HCT116 (cell line): ENCODE data around the gene FBXO46. TPM values are rescaled to one million over a fixed set of nuclear protein-coding genes. Genes with fewer than 3 reads are reported as not detected.

Experiments
- ATAC-seq: fragments of 200-7000 bp; cut with Tn5 transposase; 2 replicates; pipeline ENCODE4 v1.9.1; 2020; ENCODE audit warnings: mild to moderate bottlenecking, moderate library complexity
- BruUV-seq: library from RNA; stranded (reverse); fragments of 400-500 nt; replicated peaks from 2 replicates; lab custom pipeline; 2021; lab: Mats Ljungman, UMichigan
- CTCF ChIA-PET: fragments of 300-600 bp; sonication (Branson Sonifier 250); formaldehyde crosslinking; loops from one replicate; lab custom pipeline; 2021; ENCODE audit warnings: antibody characterized with exemption; lab: Charles Lee
- POLR2A ChIA-PET: fragments of 300-600, 350-600 bp; sonication (Branson Sonifier 250); formaldehyde crosslinking; loops from one replicate; lab custom pipeline; 2021; ENCODE audit warnings: antibody characterized with exemption; lab: Charles Lee
- RAD21 ChIA-PET, 2 experiments: fragments of 300-600 bp; sonication (Branson Sonifier 250); formaldehyde crosslinking; loops; one replicate each; lab custom pipeline; 2023; ENCODE audit warnings: low total read pairs in 2 of 2; ENCODE audit not compliant: uncharacterized antibody in 2 of 2, unreplicated experiment in 2 of 2, low non-redundant PET in 1 of 2; lab: Charles Lee
- DNase-seq: peaks from one replicate; pipeline ENCODE4 v3.0.0-alpha.2; 2010; ENCODE audit warnings: low read depth, low spot score
- H2AFZ ChIP-seq: fragments of 200-600 bp; shearing (Covaris generic), sonication (generic); 2 replicates; pipeline ENCODE4 v1.6.1; 2017; ENCODE audit warnings: low read depth, mixed run types, mixed read lengths, antibody characterized with exemption, low read length; ENCODE audit not compliant: poor library complexity, severe bottlenecking
- H3K27ac ChIP-seq: 2 replicates; pipeline ENCODE4 v1.5.1; 2012; ENCODE audit warnings: low read depth, low read length
- H3K27me3 ChIP-seq: fragments of 200-600 bp; sonication (generic); 2 replicates; pipeline ENCODE4 v1.6.1; 2016; ENCODE audit warnings: mixed run types, low read length, mixed read lengths; ENCODE audit not compliant: insufficient read depth
- H3K36me3 ChIP-seq, 2 experiments: fragments of 200-500 bp in 1 of 2; fragments of 200-600 bp in 1 of 2; sonication (Bioruptor generic) in 1 of 2; sonication (generic) in 1 of 2; 2 replicates each; pipeline versions ENCODE4 v1.5.1 to v1.6.1; 2014 to 2016; ENCODE audit warnings: low read length in 2 of 2, inconsistent platforms in 1 of 2, mixed read lengths in 1 of 2, mixed run types in 1 of 2; ENCODE audit not compliant: insufficient read depth in 2 of 2, control insufficient read depth in 1 of 2
- H3K4me1 ChIP-seq, 2 experiments: fragments of 200-600 bp in 1 of 2; sonication (generic) in 1 of 2; 2 replicates each; pipeline versions ENCODE4 v1.5.1 to v1.6.1; 2012 to 2017; ENCODE audit warnings: low read length in 2 of 2, inconsistent platforms in 1 of 2, mild to moderate bottlenecking in 1 of 2, mixed read lengths in 1 of 2, mixed run types in 1 of 2, moderate library complexity in 1 of 2; ENCODE audit not compliant: insufficient read depth in 2 of 2, control insufficient read depth in 1 of 2
- H3K4me2 ChIP-seq: fragments of 200-600 bp; sonication (generic); 2 replicates; pipeline ENCODE4 v1.6.1; 2017; ENCODE audit warnings: mixed run types, low read length, mixed read lengths
- H3K4me3 ChIP-seq, 2 experiments: fragments of 200-600 bp in 1 of 2; sonication (generic) in 1 of 2; replicated peaks in 1 of 2; 2 replicates each; pipeline ENCODE4 v1.5.1; 2011 to 2016; ENCODE audit warnings: low read length in 2 of 2, control low read depth in 1 of 2, low read depth in 1 of 2, mild to moderate bottlenecking in 1 of 2, mixed read lengths in 1 of 2, mixed run types in 1 of 2
- H3K79me2 ChIP-seq: fragments of 200-600 bp; sonication (generic); 2 replicates; pipeline ENCODE4 v1.6.1; 2017; ENCODE audit warnings: mild to moderate bottlenecking, mixed run types, low read length, moderate library complexity, mixed read lengths; ENCODE audit not compliant: insufficient read depth
- H3K9ac ChIP-seq: fragments of 200-600 bp; sonication (generic); 2 replicates; pipeline ENCODE4 v1.6.1; 2016; ENCODE audit warnings: low read length, mixed read lengths
- H3K9me2 ChIP-seq: fragments of 200-600 bp; sonication (generic), shearing (Covaris generic); 2 replicates; pipeline ENCODE4 v1.6.1; 2017; ENCODE audit warnings: mixed run types, mild to moderate bottlenecking, moderate library complexity; ENCODE audit not compliant: insufficient read depth
- H3K9me3 ChIP-seq, 2 experiments: fragments of 200-500 bp in 1 of 2; fragments of 200-600 bp in 1 of 2; sonication (Bioruptor generic) in 1 of 2; sonication (generic) in 1 of 2; 2 replicates each; pipeline ENCODE4 v1.6.1; 2014 to 2017; ENCODE audit warnings: low read length in 2 of 2, mixed read lengths in 2 of 2, inconsistent platforms in 1 of 2, low read depth in 1 of 2, mild to moderate bottlenecking in 1 of 2, mixed run types in 1 of 2, moderate library complexity in 1 of 2; ENCODE audit not compliant: control insufficient read depth in 1 of 2, insufficient read depth in 1 of 2
- H4K20me1 ChIP-seq: fragments of 200-600 bp; sonication (generic), shearing (Covaris generic); 2 replicates; pipeline ENCODE4 v1.6.1; 2017; ENCODE audit warnings: mixed run types, mild to moderate bottlenecking, moderate library complexity; ENCODE audit not compliant: insufficient read depth
- CBX3 ChIP-seq: IDR thresholded peaks from 2 replicates; pipeline ENCODE4 v1.6.1; 2012; ENCODE audit warnings: low read depth
- CEBPB ChIP-seq: IDR thresholded peaks from 2 replicates; pipeline ENCODE4 v1.6.1; 2012; ENCODE audit warnings: low read depth
- EGR1 ChIP-seq: IDR thresholded peaks from 2 replicates; pipeline ENCODE4 v1.6.1; 2012; ENCODE audit warnings: low read depth
- EZH2 ChIP-seq: fragments of 200-600 bp; sonication (generic); IDR thresholded peaks from 2 replicates; pipeline ENCODE4 v1.6.1; 2017; ENCODE audit warnings: antibody characterized with exemption, mixed run types
- FOSL1 ChIP-seq: IDR thresholded peaks from 2 replicates; pipeline ENCODE4 v1.6.1; 2012; ENCODE audit warnings: low read depth
- JUND ChIP-seq: IDR thresholded peaks from 2 replicates; pipeline ENCODE4 v1.6.1; 2012
- RAD21 ChIP-seq: IDR thresholded peaks from 2 replicates; pipeline ENCODE4 v1.6.1; 2012; ENCODE audit warnings: low read depth, mild to moderate bottlenecking
- SIN3A ChIP-seq: IDR thresholded peaks from 2 replicates; pipeline ENCODE4 v1.6.1; 2012; ENCODE audit warnings: low read depth
- SP1 ChIP-seq: IDR thresholded peaks from 2 replicates; pipeline ENCODE4 v1.6.1; 2012; ENCODE audit warnings: low read depth
- SRF ChIP-seq: IDR thresholded peaks from 2 replicates; pipeline ENCODE4 v1.6.1; 2012; ENCODE audit warnings: low read depth
- TCF7L2 ChIP-seq: IDR thresholded peaks from 2 replicates; pipeline ENCODE4 v1.7.0; 2011; ENCODE audit warnings: borderline replicate concordance, inconsistent platforms; ENCODE audit not compliant: insufficient read depth, insufficient read length; ENCODE audit errors: extremely low read depth
- YY1 ChIP-seq: IDR thresholded peaks from 2 replicates; pipeline ENCODE4 v1.6.1; 2011; ENCODE audit warnings: low read length, low read depth, moderate library complexity, mild to moderate bottlenecking; ENCODE audit not compliant: insufficient replicate concordance; ENCODE audit errors: extremely low read depth
- ZNF274 ChIP-seq: fragments of 200-500 bp; sonication (Bioruptor generic); IDR thresholded peaks from 2 replicates; pipeline ENCODE4 v1.6.1; 2014; ENCODE audit warnings: mild to moderate bottlenecking, low read depth, low read length, inconsistent platforms
- intact Hi-C: fragments of 100-400 bp; cut with micrococcal nuclease; formaldehyde crosslinking; loops from 2 replicates; pipeline ENCODE4 v1.10.0; 2022
- total RNA-seq: library from RNA; stranded (reverse); gene quantifications from one replicate; pipeline ENCODE4 v1.2.1, GENCODE V29; 2021; ENCODE audit not compliant: unreplicated experiment
- TF ChIP-seq, protein P1 (sequence below): IDR thresholded peaks from 2 replicates; pipeline ENCODE4 v1.6.1; 2011; ENCODE audit warnings: mild to moderate bottlenecking, low read length, moderate library complexity; ENCODE audit not compliant: insufficient replicate concordance; ENCODE audit errors: extremely low read depth
- TF ChIP-seq, protein P2 (sequence below): IDR thresholded peaks from 2 replicates; pipeline ENCODE4 v1.6.1; 2012; ENCODE audit warnings: low read depth

FBXO46 gene
- total RNA-seq, 1 experiment from 2014 or later: 31.7 TPM

DNA sequence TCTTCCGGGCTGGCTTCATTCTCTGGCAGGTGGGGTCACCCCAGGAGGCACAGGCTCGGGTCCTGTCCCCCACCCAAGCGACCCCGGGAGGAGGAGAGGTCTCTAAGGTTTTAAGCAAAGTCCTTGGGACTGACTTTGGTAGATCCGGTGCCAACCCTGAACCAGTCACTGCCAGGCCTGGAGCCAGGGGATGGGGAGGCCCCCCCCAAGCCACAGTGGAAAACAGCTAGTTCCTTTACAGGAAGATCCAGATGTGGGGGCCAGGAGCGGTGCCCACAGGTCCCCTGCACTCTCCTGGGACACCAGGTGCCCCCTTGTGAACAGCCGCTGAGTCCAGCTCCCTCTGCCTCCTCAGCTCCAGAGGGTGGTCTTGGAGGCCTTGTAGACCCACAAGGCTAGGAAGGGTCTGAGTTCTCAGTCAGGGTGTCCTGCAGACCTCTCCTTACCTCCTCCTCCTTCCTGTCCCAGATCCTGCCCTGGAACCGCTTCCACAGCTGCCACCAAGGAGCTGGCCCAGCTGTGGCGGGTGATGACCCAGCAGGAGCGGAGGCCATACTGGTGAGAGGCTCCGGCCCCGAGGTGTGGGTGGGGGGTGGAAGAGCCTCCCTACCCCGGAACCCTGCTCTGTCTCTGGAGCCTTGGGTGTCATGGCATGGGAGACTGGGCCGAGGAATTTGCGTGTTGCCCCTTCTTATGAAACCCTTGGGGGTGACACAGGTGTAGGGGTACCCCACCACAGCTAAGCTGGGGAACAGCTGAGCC, 32.4 kb upstream of the FBXO46 start:
- POLR2A ChIA-PET: no interaction called here
- H3K9me2 ChIP-seq: no peaks in the 10 kb centered on the region
- H3K4me1 ChIP-seq: peaks cover 6 to 30% of the 10 kb centered on the region in 2 experiments; a peak in 3 of 4 replicates
- no peaks in the 10 kb centered on the region for H3K27me3 ChIP-seq
- no peaks in the 10 kb centered on the region for H3K9me3 ChIP-seq
- intact Hi-C loops: no loop called here
- TF ChIP-seq CBX3 (no peak), ZNF274 (no peak)
- TF ChIP-seq, protein P1, sequence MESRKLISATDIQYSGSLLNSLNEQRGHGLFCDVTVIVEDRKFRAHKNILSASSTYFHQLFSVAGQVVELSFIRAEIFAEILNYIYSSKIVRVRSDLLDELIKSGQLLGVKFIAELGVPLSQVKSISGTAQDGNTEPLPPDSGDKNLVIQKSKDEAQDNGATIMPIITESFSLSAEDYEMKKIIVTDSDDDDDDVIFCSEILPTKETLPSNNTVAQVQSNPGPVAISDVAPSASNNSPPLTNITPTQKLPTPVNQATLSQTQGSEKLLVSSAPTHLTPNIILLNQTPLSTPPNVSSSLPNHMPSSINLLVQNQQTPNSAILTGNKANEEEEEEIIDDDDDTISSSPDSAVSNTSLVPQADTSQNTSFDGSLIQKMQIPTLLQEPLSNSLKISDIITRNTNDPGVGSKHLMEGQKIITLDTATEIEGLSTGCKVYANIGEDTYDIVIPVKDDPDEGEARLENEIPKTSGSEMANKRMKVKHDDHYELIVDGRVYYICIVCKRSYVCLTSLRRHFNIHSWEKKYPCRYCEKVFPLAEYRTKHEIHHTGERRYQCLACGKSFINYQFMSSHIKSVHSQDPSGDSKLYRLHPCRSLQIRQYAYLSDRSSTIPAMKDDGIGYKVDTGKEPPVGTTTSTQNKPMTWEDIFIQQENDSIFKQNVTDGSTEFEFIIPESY: no peak
- H3K4me3 ChIP-seq: no peak overlapping the region
- H4K20me1 ChIP-seq: no peaks in the 10 kb centered on the region
- DNase-seq (no peak), ATAC-seq (no peak)
- RAD21 ChIA-PET: no interaction called here
- no peaks in the 10 kb centered on the region for H3K79me2 ChIP-seq
- H3K27ac ChIP-seq: no peak overlapping the region
- no TSS peak for BruUV-seq
- H3K9ac ChIP-seq: no peak overlapping the region
- CTCF ChIA-PET: no interaction called here
- H3K4me2 ChIP-seq: no peak overlapping the region
- H3K36me3 ChIP-seq: no peaks in the 10 kb centered on the region
- no peak overlapping the region for H2AFZ ChIP-seq

DNA sequence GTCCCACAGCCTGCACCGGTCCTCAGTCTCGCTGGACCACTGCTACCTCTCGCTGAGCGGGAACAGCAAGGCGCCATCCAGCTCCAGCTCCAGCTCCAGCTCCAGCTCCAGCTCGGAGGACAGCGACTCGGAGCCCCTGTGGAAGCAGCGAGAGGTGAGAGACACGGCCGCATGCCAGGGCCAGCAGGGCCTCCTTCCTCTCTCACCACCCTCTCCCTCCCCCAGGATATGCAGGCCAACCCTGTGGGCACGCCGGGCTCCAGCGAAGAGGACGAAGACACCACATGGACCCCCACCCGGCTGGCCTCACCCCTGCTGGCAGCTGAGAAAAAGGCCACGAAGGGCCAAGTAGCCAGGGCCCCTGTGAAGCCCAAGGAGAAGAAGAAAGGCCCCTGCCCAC, 31.0 kb upstream of the FBXO46 start:
- DNase-seq: no peak
- Histone ChIP-seq H3K9me3 (no peaks in the 10 kb centered on the region), H3K79me2 (no peaks in the 10 kb centered on the region), H3K27me3 (no peaks in the 10 kb centered on the region), H3K4me2 (no peak overlapping the region), H3K27ac (no peak overlapping the region), H3K9me2 (no peaks in the 10 kb centered on the region), H2AFZ (no peak overlapping the region), H3K4me3 (no peak overlapping the region), H4K20me1 (no peaks in the 10 kb centered on the region), H3K4me1 (peaks cover 5 to 16% of the 10 kb centered on the region in 2 experiments; a peak in 3 of 4 replicates), H3K36me3 (no peaks in the 10 kb centered on the region), H3K9ac (no peak overlapping the region)
- no TSS peak for BruUV-seq
- RAD21 ChIA-PET: no interaction called here
- intact Hi-C loops: no loop called here
- CTCF ChIA-PET: interaction anchor here (1.7 kb wide), 1 partner anchor 8 kb away, joined by 20 read pairs; the partner anchor contains the start of gene SIX5
- ATAC-seq: no peak
- POLR2A ChIA-PET: no interaction called here
- TF ChIP-seq FOSL1 (no peak), SP1 (no peak), SRF (no peak), RAD21 (no peak), YY1 (no peak), EZH2 (no peak), SIN3A (no peak), ZNF274 (no peak), CEBPB (no peak), TCF7L2 (no peak), JUND (no peak), EGR1 (no peak)
- TF ChIP-seq, protein P2, sequence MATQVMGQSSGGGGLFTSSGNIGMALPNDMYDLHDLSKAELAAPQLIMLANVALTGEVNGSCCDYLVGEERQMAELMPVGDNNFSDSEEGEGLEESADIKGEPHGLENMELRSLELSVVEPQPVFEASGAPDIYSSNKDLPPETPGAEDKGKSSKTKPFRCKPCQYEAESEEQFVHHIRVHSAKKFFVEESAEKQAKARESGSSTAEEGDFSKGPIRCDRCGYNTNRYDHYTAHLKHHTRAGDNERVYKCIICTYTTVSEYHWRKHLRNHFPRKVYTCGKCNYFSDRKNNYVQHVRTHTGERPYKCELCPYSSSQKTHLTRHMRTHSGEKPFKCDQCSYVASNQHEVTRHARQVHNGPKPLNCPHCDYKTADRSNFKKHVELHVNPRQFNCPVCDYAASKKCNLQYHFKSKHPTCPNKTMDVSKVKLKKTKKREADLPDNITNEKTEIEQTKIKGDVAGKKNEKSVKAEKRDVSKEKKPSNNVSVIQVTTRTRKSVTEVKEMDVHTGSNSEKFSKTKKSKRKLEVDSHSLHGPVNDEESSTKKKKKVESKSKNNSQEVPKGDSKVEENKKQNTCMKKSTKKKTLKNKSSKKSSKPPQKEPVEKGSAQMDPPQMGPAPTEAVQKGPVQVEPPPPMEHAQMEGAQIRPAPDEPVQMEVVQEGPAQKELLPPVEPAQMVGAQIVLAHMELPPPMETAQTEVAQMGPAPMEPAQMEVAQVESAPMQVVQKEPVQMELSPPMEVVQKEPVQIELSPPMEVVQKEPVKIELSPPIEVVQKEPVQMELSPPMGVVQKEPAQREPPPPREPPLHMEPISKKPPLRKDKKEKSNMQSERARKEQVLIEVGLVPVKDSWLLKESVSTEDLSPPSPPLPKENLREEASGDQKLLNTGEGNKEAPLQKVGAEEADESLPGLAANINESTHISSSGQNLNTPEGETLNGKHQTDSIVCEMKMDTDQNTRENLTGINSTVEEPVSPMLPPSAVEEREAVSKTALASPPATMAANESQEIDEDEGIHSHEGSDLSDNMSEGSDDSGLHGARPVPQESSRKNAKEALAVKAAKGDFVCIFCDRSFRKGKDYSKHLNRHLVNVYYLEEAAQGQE: no peak
